Stromal cell of bone marrow (primary cell): ENCODE measurements around the gene GPC5.

ENCODE experiments used
- DNase-seq: peaks from one replicate; pipeline ENCODE4 v3.0.0-alpha.2; 2012; ENCODE audit warnings: low read depth

GPC5 gene

DNA sequence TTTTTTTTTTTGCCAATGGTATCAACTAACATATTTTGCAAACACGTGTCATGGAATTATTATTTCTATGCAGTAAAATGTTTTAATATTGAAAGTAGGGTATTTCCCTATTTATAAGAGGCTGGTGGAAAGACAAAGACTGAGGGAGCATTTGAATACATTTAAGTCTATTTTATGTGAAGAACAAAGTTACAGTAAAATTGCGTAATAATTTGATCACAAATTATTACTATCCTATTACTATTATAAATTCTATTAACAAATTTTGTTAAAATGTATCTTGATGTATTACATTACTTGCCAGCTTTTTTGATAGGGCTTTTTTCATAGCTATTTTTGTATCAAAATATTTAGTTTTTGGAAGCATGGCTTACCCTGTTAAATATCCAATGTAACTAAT lies 58.4 kb downstream of the GPC5 start:
- DNase-seq: no peak

DNA sequence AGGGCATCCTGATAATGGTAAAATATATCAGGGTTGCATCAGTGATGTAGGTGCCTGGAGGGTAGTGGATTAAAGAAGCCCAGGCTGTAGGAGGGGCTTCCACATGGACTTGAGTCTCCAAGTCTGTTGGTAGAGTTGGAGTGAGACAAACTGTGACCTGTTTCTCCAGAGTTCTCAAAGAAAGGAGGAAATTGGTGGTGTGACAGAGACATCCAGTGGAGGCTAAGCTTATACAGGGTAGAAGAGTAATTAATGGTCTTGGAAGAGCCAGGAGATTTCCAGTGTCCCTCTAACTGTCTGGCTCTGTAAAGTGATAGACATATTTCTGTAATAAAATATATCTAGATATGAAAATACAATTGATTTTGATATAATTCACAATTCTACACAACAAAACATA lies 61.1 kb downstream of the GPC5 start:
- DNase-seq: no peak

DNA sequence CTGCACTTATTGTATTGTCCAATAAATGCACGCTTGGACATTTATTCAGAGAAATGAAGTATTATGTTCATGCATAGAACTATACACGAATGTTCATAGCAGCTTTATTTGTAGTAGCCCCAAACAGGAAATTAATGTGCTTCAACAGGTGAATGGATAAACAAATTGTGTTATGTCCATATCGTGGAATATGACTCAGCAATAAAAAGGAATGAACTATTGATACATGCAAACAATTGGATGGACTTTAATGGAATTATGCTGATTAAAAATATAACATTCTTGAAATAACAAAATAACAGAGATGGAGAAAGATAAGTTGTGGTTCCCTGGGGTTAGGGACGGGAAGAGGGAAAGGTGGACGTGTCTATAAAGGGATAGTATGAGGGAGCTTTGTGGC lies 65.9 kb downstream of the GPC5 start:
- no peak for DNase-seq

DNA sequence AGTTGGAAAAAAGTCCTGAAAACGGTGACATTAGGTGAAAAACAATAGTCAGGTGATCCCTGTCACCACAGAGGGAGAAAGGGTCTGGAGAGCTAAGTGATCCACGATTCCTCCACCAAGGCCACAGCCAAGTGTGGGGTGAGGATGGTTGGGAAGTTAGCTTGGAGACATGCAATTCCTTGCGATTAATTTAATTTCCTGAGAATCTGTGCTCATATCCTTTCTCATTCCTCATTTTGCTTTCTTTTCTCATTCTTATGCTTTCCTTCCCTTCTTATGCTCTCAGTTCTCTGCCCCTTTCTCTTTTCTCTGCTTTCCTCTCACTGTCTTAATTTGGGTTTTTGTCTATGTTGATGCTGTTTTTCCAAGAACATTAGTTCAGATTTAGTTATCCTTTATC lies 68.8 kb downstream of the GPC5 start:
- no peak for DNase-seq

DNA sequence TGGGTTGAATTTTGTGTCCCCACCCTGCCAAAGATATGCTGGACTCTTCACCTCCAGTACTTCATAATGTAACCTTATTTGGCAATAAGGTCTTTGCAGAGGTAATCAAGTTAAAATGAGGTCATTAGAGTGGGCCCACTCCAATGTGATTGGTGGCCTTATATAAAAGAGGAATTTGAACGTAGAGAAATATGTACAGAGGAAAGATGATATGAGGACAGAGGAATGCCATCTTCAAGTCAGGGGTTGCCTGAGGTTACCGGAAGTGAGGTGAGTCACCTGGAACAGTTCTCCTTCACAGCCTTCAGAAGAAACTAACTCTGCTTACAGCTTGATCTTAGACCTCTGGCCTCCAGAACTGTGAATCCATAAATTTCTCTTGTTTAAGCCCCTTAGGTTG lies 69.9 kb downstream of the GPC5 start:
- DNase-seq: no peak

DNA sequence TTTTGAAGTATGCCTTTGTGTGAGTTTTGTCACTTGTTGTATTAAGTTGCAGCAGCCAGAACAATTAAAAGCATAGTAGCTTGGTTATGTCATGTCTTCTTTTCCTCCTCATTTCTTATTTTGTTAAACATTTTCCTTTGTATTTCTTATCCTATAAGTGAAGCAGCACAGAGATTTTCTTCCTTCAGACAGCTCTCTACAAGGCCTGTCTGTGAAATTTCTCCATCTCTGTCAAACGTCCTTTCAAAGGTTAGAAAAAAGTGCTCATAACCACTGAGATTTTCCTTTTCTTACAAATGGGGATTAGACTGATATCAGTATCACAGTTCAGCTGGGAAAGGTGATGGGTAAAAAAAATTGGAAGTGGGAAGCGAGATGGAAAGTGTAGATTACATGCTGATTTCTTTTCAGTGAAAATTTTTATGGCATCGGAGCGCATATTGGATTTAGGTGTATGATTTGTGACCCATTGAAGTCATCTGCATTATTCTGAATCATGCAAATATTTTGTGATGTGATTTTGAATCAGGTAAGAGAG lies 71.7 kb downstream of the GPC5 start:
- no peak for DNase-seq

- no peak for DNase-seq
These were observed 72.3 kb downstream of the GPC5 start for GRCh38 chr13:91470681-91471080.

DNA sequence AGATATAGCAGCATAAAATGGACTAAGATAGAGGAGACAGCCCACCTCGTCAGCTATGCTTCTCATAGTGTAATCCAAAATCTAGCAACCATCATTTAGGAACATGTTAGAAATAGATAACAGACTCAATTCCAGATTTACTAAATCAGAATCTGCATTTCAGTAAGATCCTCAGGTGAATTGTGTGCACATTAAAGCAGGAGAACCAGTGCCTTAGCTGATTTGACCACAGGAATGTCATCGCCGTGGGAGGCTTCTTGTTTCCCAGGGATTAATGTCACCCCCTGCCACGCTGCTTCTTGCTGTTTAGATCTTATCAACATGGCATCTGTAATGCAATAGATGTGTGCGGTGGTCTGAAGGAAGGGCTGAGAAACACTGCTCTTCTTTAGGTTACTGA lies 84.0 kb downstream of the GPC5 start:
- no peak for DNase-seq

- no peak for DNase-seq
These were observed 93.6 kb downstream of the GPC5 start for GRCh38 chr13:91491980-91492379.

GRCh38 chr13:91493442-91493841 lies 95.0 kb downstream of the GPC5 start:
- no peak for DNase-seq

GRCh38 chr13:91498298-91498697 lies 99.9 kb downstream of the GPC5 start:
- DNase-seq: no peak

DNA sequence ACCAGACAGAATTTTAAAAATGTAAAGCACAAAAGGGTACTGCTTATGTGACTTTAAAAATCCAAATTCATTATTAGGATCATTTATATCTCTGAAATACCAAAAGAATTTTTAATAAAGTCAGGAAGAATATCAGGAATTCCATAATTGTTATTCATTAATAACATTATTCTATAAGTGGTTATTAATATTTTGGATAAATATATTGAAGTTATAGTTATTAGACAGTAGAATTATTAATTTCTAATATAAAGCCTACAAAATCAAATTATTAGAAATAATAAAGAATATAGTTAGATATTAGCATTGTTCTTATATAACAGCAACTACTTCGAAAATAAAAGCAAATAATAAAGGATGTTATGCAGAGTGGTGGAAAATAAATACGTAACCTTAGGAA lies 105.8 kb downstream of the GPC5 start:
- no peak for DNase-seq

DNA sequence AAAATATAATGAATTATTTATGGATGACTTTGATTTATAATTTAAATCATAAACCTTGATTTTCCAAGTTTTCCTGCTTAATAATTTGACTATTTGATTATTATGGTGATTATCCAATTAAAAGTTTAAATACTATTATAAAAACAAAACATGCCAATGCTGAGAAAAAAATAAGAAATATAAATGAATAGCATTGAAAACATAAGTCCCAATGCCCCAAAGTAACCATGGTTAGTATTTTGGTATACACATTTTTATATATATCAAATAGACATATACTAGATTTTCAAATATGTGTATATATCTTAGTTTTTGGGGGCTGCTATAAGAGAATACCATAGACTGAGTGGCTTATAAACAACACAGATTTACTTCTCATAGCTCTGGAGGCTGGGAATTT lies 108.3 kb downstream of the GPC5 start:
- no peak for DNase-seq

- DNase-seq: no peak
These were observed 111.6 kb downstream of the GPC5 start for GRCh38 chr13:91510058-91510457.

DNA sequence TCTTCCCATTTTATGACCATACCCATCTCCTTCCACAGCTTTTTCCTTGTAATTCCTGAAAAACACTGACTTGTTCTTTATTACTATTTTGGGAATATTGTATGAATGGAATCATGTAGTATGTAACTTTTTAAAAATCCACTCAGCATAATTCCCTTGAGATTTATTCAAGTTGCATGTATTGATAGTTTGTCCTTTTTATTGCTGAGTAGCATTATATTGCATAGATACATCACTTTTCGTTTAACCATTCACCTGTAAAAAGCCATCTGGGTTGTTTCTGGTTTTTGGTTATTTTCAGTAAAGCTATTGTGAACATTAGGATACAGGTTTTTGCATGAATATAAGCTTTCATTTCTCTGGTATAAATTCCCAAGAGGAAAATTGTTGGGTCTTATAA lies 115.4 kb downstream of the GPC5 start:
- DNase-seq: no peak

DNA sequence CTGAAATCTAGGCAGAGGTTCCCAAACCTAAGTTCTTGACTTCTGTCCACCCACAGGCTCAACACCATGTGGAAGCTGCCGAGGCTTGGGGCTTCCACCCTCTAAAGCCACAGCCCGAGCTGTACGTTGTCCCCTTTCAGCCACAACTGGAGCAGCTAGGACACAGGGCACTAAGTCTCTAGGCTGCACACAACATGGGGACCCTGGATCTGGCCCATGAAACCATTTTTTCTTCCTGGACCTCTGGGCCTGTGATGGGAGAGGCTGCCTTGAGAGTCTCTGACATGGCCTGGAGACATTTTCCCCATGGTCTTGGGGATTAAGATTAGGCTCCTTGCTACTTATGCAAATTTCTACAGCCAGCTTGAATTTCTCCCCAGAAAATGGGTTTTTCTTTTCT lies 118.4 kb downstream of the GPC5 start:
- no peak for DNase-seq

DNA sequence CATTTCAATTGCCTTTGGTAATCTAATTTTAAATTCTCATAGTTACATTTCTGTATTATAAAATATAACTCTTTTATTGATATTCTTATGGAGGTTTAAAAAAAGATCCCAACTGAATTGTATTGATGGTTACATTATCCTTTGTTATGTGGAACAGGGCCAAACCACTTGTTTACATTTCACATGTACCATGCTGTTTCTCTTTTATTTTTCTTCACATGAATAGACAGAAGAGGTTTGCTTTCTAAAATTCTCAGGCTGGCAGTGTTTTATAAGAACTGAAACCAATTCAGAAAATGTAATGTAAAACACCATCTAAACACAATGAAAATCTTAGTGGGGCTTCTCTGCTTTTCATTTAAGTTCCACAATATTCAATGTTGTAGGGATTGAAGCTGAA lies 122.5 kb downstream of the GPC5 start:
- no peak for DNase-seq

- DNase-seq: no peak
These were observed 124.7 kb downstream of the GPC5 start for GRCh38 chr13:91523116-91523515.

- no peak for DNase-seq
These were observed 128.2 kb downstream of the GPC5 start for GRCh38 chr13:91526543-91527033.

- no peak for DNase-seq
These were observed 131.5 kb downstream of the GPC5 start for GRCh38 chr13:91529739-91530482.

DNA sequence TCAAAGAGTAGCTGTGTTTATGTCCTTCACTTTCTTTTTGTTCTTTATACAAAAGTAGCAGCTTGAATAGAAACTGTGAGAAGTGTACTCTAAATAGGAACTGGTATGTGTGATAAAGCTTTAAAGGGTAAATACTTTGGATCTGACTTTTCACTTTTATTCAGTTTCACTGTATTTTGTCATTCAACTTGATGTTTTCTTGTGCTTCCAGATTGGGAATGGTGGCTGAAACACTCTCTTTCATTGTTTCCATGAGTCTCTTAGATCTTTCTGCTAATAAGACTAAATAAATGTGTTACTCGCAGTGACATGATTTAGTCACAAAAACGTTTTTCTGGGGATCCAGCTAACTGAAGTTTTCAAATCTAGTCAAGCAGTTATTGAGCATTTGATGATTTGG lies 133.2 kb downstream of the GPC5 start:
- DNase-seq: no peak

- no peak for DNase-seq
These were observed 134.9 kb downstream of the GPC5 start for GRCh38 chr13:91533354-91533753.

- DNase-seq: no peak
These were observed 136.6 kb downstream of the GPC5 start for GRCh38 chr13:91534996-91535395.

DNA sequence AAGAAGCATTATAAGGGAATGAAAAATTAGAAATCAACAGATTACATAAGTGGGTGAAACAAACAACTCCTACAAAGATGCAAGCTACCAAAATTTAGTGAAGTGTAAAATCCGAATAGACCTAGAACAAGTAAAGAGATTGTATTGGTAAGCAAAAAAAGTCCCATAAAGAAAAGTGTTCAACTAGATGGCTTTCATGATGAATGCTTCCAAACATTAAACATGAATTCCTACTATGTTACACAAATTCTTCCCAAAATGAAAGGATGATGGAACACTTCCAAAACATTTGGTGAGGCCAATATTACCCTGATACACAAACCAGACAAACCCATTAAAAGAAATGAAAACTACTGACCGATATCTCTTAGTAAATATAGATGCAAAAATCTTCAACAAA lies 139.0 kb downstream of the GPC5 start:
- DNase-seq: no peak
